HEK293 (cell line): ENCODE measurements around the gene PADI3.
A peak's percentile ranks its signal among the peaks of the same experiment; 100 is the strongest.

Experiments
- CTCF ChIA-PET: fragments of 350-600 bp; formaldehyde crosslinking; extraction: SDS; loops from one replicate; lab custom pipeline; 2021; ENCODE audit warnings: antibody characterized with exemption; lab: Yijun Ruan, JAX
- POLR2A ChIA-PET: fragments of 300-600 bp; formaldehyde crosslinking; extraction: SDS; loops from one replicate; lab custom pipeline; 2020; ENCODE audit warnings: antibody characterized with exemption, inconsistent platforms; lab: Yijun Ruan, JAX
- H3K27ac ChIP-seq: fragments of 200-500 bp; sonication (Bioruptor generic); 2 replicates; pipeline ENCODE4 v1.5.1; 2014; ENCODE audit warnings: low read depth, low read length, control low read depth, inconsistent platforms; ENCODE audit errors: extremely low read depth
- H3K36me3 ChIP-seq, 2 experiments: fragments of 200-500 bp in 1 of 2; sonication (Bioruptor generic) in 1 of 2; 1 replicate in 1 of 2; 2 replicates in 1 of 2; pipeline ENCODE4 v1.5.1; 2014 to 2017; ENCODE audit warnings: inconsistent platforms in 2 of 2, low read length in 2 of 2; ENCODE audit not compliant: control insufficient read depth in 2 of 2, insufficient read depth in 1 of 2
- H3K4me1 ChIP-seq: fragments of 200-500 bp; sonication (Bioruptor generic); 2 replicates; pipeline ENCODE4 v1.5.1; 2014; ENCODE audit warnings: mild to moderate bottlenecking, low read length, inconsistent platforms; ENCODE audit not compliant: control insufficient read depth, insufficient read depth
- H3K4me3 ChIP-seq: 2 replicates; pipeline ENCODE4 v1.5.1; 2011; ENCODE audit warnings: low read depth, mild to moderate bottlenecking, control low read depth, low read length, moderate library complexity
- H3K9me3 ChIP-seq: fragments of 200-500 bp; sonication (Bioruptor generic); 2 replicates; pipeline ENCODE4 v1.5.1; 2014; ENCODE audit warnings: low read depth, low read length, inconsistent platforms; ENCODE audit not compliant: control insufficient read depth, insufficient read depth
- BCL11B ChIP-seq: fragments of 450-650 bp; formaldehyde crosslinking; IDR thresholded peaks from 2 replicates; pipeline ENCODE4 v1.5.1; 2016; ENCODE audit warnings: low read depth, missing biosample characterization, missing genetic modification characterization
- KLF8 ChIP-seq: fragments of 450-650 bp; formaldehyde crosslinking; IDR thresholded peaks from 2 replicates; pipeline ENCODE4 v1.5.1; 2016; ENCODE audit warnings: missing biosample characterization, missing genetic modification characterization
- MYNN ChIP-seq: fragments of 450-650 bp; formaldehyde crosslinking; IDR thresholded peaks from 2 replicates; pipeline ENCODE4 v1.5.1; 2016; ENCODE audit warnings: missing biosample characterization, missing genetic modification characterization, borderline replicate concordance
- PRDM2 ChIP-seq: fragments of 450-650 bp; formaldehyde crosslinking; IDR thresholded peaks from 2 replicates; pipeline ENCODE4 v1.5.1; 2016; ENCODE audit warnings: missing biosample characterization, missing genetic modification characterization, borderline replicate concordance
- SALL2 ChIP-seq: fragments of 450-650 bp; formaldehyde crosslinking; IDR thresholded peaks from 2 replicates; pipeline ENCODE4 v1.5.0; 2017; ENCODE audit warnings: missing biosample characterization, mild to moderate bottlenecking, missing genetic modification characterization, borderline replicate concordance
- SP2 ChIP-seq: fragments of 450-650 bp; formaldehyde crosslinking; IDR thresholded peaks from 2 replicates; pipeline ENCODE4 v1.5.1; 2016; ENCODE audit warnings: missing biosample characterization, missing genetic modification characterization
- SP7 ChIP-seq: fragments of 450-650 bp; formaldehyde crosslinking; IDR thresholded peaks from 2 replicates; pipeline ENCODE4 v1.5.1; 2016; ENCODE audit warnings: missing biosample characterization, missing genetic modification characterization
- ZEB2 ChIP-seq: fragments of 450-650 bp; formaldehyde crosslinking; IDR thresholded peaks from 2 replicates; pipeline ENCODE4 v1.5.1; 2016; ENCODE audit warnings: missing biosample characterization, missing genetic modification characterization
- ZNF112 ChIP-seq: fragments of 450-650 bp; formaldehyde crosslinking; IDR thresholded peaks from 2 replicates; pipeline ENCODE4 v1.5.0; 2017; ENCODE audit warnings: missing biosample characterization, missing genetic modification characterization
- ZNF114 ChIP-seq: fragments of 450-650 bp; formaldehyde crosslinking; IDR thresholded peaks from 2 replicates; pipeline ENCODE4 v1.5.0; 2017; ENCODE audit warnings: missing biosample characterization, missing genetic modification characterization
- ZNF121 ChIP-seq: fragments of 450-650 bp; formaldehyde crosslinking; IDR thresholded peaks from 2 replicates; pipeline ENCODE4 v1.5.1; 2016; ENCODE audit warnings: missing biosample characterization, missing genetic modification characterization
- ZNF19 ChIP-seq: fragments of 450-650 bp; formaldehyde crosslinking; IDR thresholded peaks from 2 replicates; pipeline ENCODE4; 2016; ENCODE audit warnings: missing biosample characterization, missing genetic modification characterization, low read depth
- ZNF23 ChIP-seq: fragments of 450-650 bp; formaldehyde crosslinking; IDR thresholded peaks from 2 replicates; pipeline ENCODE4 v1.5.1; 2016; ENCODE audit warnings: missing biosample characterization, missing genetic modification characterization, borderline replicate concordance
- ZNF274 ChIP-seq, 2 experiments: fragments of 200-500 bp in 1 of 2; fragments of 450-650 bp in 1 of 2; sonication (Bioruptor generic) in 1 of 2; formaldehyde crosslinking in 1 of 2; IDR thresholded peaks; 2 replicates each; pipeline versions ENCODE4 v1.5.1 to v1.6.1; 2014 to 2016; ENCODE audit warnings: borderline replicate concordance in 1 of 2, inconsistent platforms in 1 of 2, low read length in 1 of 2, missing biosample characterization in 1 of 2, missing genetic modification characterization in 1 of 2
- ZNF341 ChIP-seq: fragments of 450-650 bp; formaldehyde crosslinking; IDR thresholded peaks from 2 replicates; pipeline ENCODE4; 2016; ENCODE audit warnings: low read depth, missing biosample characterization, missing genetic modification characterization
- ZNF449 ChIP-seq: fragments of 450-650 bp; formaldehyde crosslinking; IDR thresholded peaks from 2 replicates; pipeline ENCODE4 v1.5.1; 2017; ENCODE audit warnings: missing biosample characterization, mild to moderate bottlenecking, missing genetic modification characterization, moderate library complexity
- ZNF513 ChIP-seq: fragments of 450-650 bp; IDR thresholded peaks from 2 replicates; pipeline ENCODE4 v1.5.1; 2018; ENCODE audit warnings: missing biosample characterization, missing genetic modification characterization
- ZNF677 ChIP-seq: fragments of 450-650 bp; IDR thresholded peaks from 2 replicates; pipeline ENCODE4 v1.5.0; 2018; ENCODE audit warnings: missing biosample characterization, mild to moderate bottlenecking, missing genetic modification characterization, moderate library complexity
- ZNF692 ChIP-seq: fragments of 450-650 bp; formaldehyde crosslinking; IDR thresholded peaks from 2 replicates; pipeline ENCODE4 v1.5.1; 2016; ENCODE audit warnings: missing biosample characterization, missing genetic modification characterization
- ZSCAN16 ChIP-seq: fragments of 450-650 bp; formaldehyde crosslinking; IDR thresholded peaks from 2 replicates; pipeline ENCODE4 v1.5.1; 2016; ENCODE audit warnings: missing biosample characterization, missing genetic modification characterization

PADI3 gene

GRCh38 chr1:17308593-17308992 is 59.7 kb downstream of the PADI3 start:
- POLR2A ChIA-PET, result no interaction called here
- no peaks in the 10 kb centered on the region for H3K36me3 ChIP-seq
- CTCF ChIA-PET, result no interaction called here
- H3K9me3 ChIP-seq, result no peaks in the 10 kb centered on the region
- H3K4me1 ChIP-seq, result no peaks in the 10 kb centered on the region
- TF ChIP-seq ZNF19 (no peak), KLF8 (no peak), ZNF692 (tag by site-specific recombination) (peak; percentile 58; the same call in 1 of the 2 replicates)
- no peak overlapping the region for H3K4me3 ChIP-seq
- H3K27ac ChIP-seq, result no peak overlapping the region

GRCh38 chr1:17309426-17310067 is 60.6 kb downstream of the PADI3 start:
- H3K36me3 ChIP-seq, result no peaks in the 10 kb centered on the region
- no peaks in the 10 kb centered on the region for H3K4me1 ChIP-seq
- H3K27ac ChIP-seq, result no peak overlapping the region
- TF ChIP-seq MYNN (tag by site-specific recombination) (no peak), ZSCAN16 (tag by site-specific recombination) (no peak), ZEB2 (tag by site-specific recombination) (no peak), PRDM2 (tag by site-specific recombination) (no peak), ZNF449 (tag by site-specific recombination) (no peak), ZNF112 (tag by site-specific recombination) (no peak), ZNF341 (tag by site-specific recombination) (no peak), ZNF23 (tag by site-specific recombination) (no peak), ZNF677 (no peak), ZNF513 (tag by site-specific recombination) (no peak), SP2 (no peak), ZNF114 (tag by site-specific recombination) (no peak), ZNF121 (no peak), BCL11B (tag by site-specific recombination) (no peak), ZNF274 (IDR thresholded peaks at IDR 0.05; ENCODE audit: low read length) (no peak), ZNF274 (tag by site-specific recombination; IDR thresholded peaks at IDR 0.05; ENCODE audit: borderline replicate concordance) (no peak), SALL2 (no peak), SP7 (no peak)
- no peak overlapping the region for H3K4me3 ChIP-seq
- ChIA-PET CTCF (no interaction called here), POLR2A (no interaction called here)
- H3K9me3 ChIP-seq, result no peaks in the 10 kb centered on the region
